Central memory CD4-positive, alpha-beta T cell (primary cell): ENCODE results near the gene PGLYRP3.

ENCODE experiments used
- DNase-seq: peaks from one replicate; pipeline ENCODE4 v3.0.0; 2022

The PGLYRP3 gene

GRCh38 chr1:153313288-153313687 lies 536 bp upstream of the PGLYRP3 start:
- no peak for DNase-seq

DNA sequence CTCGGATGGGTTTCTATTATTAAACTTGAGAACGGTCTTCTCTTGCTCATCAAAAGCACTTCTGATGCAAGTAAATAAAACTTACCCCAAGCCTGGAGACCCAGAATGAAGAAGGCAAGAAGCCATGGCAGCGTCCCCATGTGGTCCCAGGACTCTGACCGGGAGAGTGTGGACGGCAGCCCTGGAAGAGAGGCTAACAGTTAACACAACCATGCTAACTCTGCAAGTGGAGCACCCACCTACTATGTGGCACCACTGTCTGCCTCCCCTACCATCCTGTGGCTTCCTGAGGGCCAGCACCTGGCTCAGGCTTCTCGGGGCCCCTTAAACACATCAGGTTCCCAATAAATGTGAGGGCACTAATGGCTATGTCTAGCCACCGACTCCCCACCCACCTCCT lies 2.2 kb downstream of the PGLYRP3 start:
- DNase-seq, result no peak

DNA sequence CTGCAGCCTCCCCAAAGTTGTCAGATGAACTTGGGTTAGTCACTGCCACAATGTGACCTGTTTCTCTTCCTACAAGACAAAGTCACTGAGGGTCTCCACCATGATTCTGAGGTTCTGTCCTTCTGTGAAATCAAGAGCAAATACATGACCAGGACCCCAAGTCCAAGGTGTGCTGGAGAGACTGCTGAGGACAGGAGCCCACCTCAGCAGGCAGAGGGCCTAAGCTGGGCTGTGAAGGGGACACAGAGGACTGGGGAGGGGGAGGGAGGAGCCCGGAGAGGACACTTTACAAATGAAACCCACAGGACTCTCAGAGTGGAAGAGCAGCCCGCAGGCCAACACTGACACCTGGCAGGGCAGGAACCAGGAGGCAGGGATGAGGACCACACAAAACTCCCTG lies 3.3 kb downstream of the PGLYRP3 start:
- DNase-seq, result no peak

DNA sequence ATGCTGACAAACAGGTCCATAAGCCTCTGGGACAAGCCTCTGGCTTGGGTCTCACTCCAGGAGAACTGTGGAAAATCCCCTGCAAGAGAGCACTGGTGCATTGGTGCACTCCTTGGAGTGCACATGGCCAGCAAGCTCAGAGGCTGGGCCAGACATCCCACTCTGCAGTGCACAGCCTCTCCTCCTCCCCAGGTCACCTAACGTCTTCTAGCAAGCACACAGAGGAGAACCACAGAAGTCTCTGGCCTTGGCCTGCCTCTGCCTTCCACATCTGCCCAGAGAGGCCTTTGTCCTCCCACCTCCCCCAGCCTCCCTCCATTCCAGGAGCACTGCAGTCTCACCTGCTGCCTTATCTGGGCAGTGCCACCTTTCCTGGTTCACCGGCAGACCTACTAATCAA lies 4.2 kb downstream of the PGLYRP3 start:
- no peak for DNase-seq

- no peak for DNase-seq
These were observed 5.5 kb downstream of the PGLYRP3 start for GRCh38 chr1:153307221-153307600.

GRCh38 chr1:153306303-153307220 lies 6.2 kb downstream of the PGLYRP3 start:
- DNase-seq, result no peak

GRCh38 chr1:153305682-153306081 lies 7.1 kb downstream of the PGLYRP3 start:
- no peak for DNase-seq

GRCh38 chr1:153302308-153302707 lies 10.4 kb downstream of the PGLYRP3 start:
- DNase-seq, result no peak

DNA sequence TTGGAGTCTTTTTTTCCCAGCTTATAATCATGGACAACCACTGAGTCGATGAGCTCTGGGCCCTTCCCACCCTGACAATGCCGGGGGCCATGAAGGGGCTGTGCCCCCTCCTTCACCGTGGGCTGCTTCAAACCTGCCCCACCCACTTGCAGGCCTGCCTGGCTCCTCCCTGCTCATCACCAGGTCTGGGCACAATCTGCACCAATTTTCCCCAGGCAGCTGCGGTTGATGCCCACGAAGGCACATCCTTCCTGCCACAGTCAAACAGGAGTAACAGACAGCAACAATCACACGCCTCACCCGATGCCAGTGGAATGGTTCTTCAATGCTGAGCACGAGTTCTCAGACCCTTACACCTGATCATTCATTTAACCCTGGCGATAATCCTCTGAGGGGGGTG lies 18.9 kb downstream of the PGLYRP3 start:
- peak; percentile 7 for DNase-seq

GRCh38 chr1:153293480-153293775 lies 19.3 kb downstream of the PGLYRP3 start:
- DNase-seq, result no peak

GRCh38 chr1:153292740-153293479 lies 19.8 kb downstream of the PGLYRP3 start:
- no peak for DNase-seq

DNA sequence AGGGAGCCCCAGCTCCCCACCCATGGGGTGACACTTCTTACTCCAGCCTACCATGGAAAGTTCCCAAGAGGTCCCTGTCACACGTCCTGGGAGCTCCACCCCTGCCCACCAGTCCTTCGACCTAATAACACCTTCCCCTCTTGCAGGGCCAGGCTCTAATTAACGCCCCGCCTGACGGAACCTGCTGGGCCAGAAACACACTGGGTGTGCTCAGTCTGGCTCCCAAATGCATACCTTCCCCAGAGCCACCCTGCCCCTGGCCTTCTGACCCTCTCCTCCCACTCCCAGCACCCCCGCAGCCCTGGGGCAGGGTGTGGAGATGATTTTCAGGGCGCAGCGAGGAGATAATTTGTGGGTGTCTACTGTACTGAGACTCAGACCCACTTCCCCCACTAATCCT lies 20.6 kb downstream of the PGLYRP3 start:
- DNase-seq, result no peak

- no peak for DNase-seq
These were observed 21.2 kb downstream of the PGLYRP3 start for GRCh38 chr1:153291514-153291913.

DNA sequence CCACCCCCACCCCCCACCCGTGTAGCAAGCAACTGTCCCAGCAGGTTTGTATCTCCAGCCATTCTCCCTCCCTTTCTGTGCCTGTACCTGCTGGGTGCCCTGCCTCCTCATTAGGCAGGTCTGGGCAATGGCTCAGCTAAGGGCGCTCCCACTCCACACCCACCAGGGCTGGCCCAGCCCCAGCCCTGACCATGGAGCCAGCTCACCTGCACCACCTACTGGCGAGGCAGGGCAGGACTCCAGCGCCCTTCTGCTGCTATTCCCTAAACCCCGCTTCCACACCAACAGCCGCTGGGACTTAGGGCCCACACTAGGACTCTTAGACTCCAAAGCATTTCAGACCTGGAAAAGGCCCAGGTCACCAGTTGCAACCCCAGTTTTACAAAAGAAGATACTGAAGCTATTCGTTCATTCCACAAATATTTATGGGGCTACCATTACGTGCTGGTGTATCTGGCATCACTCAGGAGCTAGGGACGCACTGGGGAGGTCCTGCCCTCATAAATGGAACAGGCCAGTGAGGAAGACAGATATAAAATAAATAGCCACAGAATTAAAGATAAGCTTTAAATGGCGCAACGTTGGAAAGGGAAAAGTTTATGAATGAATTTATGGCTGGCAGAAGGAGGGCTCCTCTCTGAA lies 24.0 kb downstream of the PGLYRP3 start:
- DNase-seq, result no peak

DNA sequence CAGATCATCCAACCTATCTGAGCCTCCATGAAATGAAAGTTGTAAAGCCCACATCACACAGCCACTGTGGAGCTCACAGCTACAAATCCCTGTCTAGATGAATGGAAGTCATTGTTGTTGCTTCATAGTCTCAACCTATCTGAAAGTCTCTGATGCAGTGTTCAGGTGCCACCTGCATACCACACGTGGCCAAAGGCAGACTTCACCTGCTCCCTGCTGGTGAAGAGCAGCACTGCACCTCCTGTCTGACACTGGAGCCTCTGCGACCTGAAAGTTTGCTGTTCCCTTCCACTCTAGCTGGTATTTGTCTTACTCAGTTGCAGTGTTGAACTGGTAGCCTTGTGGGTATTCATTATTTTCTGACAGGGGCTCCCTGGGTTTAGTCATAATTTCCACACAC lies 34.9 kb downstream of the PGLYRP3 start:
- DNase-seq, result peak; percentile 15

GRCh38 chr1:153272186-153272585 lies 40.6 kb downstream of the PGLYRP3 start:
- no peak for DNase-seq

DNA sequence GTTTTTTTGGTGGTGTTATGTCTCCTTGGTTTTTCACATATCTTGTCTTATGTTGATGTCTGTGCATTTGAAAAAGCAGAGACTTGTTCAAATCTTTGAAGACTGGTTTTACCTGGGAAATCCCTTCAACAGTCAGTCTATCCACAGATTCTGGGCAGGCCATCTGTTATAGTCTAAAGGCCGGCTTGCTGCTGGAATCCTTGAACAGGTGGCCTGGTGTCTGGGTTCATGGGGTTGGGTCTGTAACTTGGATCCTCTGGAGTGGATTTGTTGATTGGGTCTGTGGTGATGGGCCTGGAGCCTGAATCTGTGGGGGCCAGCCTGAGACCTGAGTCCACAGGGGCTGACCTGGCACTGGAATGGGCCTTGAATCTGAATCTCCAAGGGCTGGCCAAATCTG lies 41.0 kb downstream of the PGLYRP3 start:
- DNase-seq, result no peak

- DNase-seq, result no peak
These were observed 47.3 kb downstream of the PGLYRP3 start for GRCh38 chr1:153265457-153265856.

- no peak for DNase-seq
These were observed 50.1 kb downstream of the PGLYRP3 start for GRCh38 chr1:153262462-153263157.

DNA sequence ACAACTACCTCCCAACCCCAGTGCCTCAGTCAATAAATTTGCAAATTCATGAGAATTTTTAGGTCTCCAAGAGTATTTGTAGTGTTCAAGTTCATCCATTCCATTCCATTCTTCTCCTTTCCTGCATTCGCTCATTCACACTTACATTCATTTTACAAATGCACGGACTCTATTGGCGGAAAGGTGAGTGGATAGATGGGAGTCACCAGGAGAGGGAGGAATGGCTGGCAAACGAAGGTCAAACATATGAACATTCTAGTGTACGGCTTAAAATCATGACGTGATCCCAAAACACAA lies 50.7 kb downstream of the PGLYRP3 start:
- DNase-seq, result no peak

DNA sequence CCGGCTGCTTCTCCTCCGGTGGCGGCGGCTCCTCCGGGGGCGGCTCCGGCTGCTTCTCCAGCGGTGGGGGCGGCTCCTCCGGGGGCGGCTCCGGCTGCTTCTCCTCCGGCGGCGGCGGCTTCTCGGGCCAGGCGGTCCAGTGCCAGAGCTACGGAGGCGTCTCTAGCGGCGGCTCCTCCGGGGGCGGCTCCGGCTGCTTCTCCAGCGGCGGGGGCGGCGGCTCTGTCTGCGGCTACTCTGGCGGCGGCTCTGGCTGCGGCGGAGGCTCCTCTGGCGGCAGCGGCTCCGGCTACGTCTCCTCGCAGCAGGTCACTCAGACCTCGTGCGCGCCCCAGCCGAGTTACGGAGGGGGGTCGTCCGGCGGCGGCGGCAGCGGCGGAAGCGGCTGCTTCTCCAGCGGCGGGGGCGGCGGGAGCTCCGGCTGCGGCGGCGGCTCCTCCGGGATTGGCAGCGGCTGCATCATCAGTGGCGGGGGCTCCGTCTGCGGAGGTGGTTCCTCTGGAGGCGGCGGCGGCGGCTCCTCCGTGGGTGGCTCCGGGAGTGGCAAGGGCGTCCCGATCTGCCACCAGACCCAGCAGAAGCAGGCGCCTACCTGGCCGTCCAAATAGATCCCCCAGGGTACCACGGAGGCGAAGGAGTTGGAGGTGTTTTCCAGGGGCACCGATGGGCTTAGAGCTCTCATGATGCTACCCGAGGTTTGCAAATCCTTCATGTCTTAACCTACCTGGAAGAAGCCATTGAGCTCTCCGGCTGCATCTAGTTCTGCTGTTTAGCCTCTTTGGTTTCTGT lies 51.3 kb downstream of the PGLYRP3 start:
- peak; percentile 15 for DNase-seq

GRCh38 chr1:153260585-153261280 lies 52.0 kb downstream of the PGLYRP3 start:
- no peak for DNase-seq
